HAP-1 (cell line): ENCODE data around the gene EPS8L1.

Experiments
- DNase-seq, 2 experiments: peaks; one replicate each; pipeline ENCODE4 v3.0.0-alpha.2; 2016 to 2020; ENCODE audit warnings: low spot score in 2 of 2
- H3K27me3 ChIP-seq: fragments of 250-450 bp; sonication (Bioruptor Pico); 2 replicates; pipeline ENCODE4 v1.5.1; 2020; ENCODE audit warnings: low read depth, mild to moderate bottlenecking, moderate library complexity
- H3K36me3 ChIP-seq: fragments of 250-450 bp; sonication (Bioruptor Pico); replicated peaks from 2 replicates; pipeline ENCODE4 v1.5.1; 2020; ENCODE audit warnings: mild to moderate bottlenecking
- H3K4me1 ChIP-seq: fragments of 250-450 bp; sonication (Bioruptor Pico); 2 replicates; pipeline ENCODE4 v1.5.1; 2020; ENCODE audit warnings: mild to moderate bottlenecking
- H3K4me3 ChIP-seq: fragments of 250-450 bp; sonication (Bioruptor Pico); 2 replicates; pipeline ENCODE4 v1.5.1; 2020; ENCODE audit warnings: mild to moderate bottlenecking, moderate library complexity
- H3K9me3 ChIP-seq: fragments of 250-450 bp; sonication (Bioruptor Pico); 2 replicates; pipeline ENCODE4 v1.5.1; 2020; ENCODE audit warnings: mild to moderate bottlenecking, moderate library complexity
- in situ Hi-C: fragments of 300-500 bp; cut with MboI; formaldehyde crosslinking; loops from 3 replicates; pipeline ENCODE4 v1.14.3; 2020; ENCODE audit warnings: low sequenced_read_pairs, inconsistent platforms, mixed read lengths

EPS8L1 gene

GRCh38 chr19:55114566-55115145 lies 39.0 kb downstream of the EPS8L1 start:
- no peaks in the 10 kb centered on the region for H3K36me3 ChIP-seq
- H3K27me3 ChIP-seq, result no peaks in the 10 kb centered on the region
- no peaks in the 10 kb centered on the region for H3K9me3 ChIP-seq
- no peak overlapping the region for H3K4me3 ChIP-seq
- DNase-seq, result no peak
- in situ Hi-C loops, result no loop called here
- peaks cover 6% of the 10 kb centered on the region for H3K4me1 ChIP-seq

- peak overlapping the region; percentile 69 for H3K4me3 ChIP-seq
- DNase-seq, result no peak
- H3K27me3 ChIP-seq, result no peaks in the 10 kb centered on the region
- H3K4me1 ChIP-seq, result peaks cover 6% of the 10 kb centered on the region
- no peaks in the 10 kb centered on the region for H3K36me3 ChIP-seq
- in situ Hi-C loops, result no loop called here
- H3K9me3 ChIP-seq, result no peaks in the 10 kb centered on the region
These were observed 39.9 kb downstream of the EPS8L1 start for GRCh38 chr19:55115446-55116065.

- Histone ChIP-seq H3K4me1 (peaks cover 6% of the 10 kb centered on the region), H3K36me3 (no peaks in the 10 kb centered on the region), H3K27me3 (no peaks in the 10 kb centered on the region), H3K9me3 (no peaks in the 10 kb centered on the region), H3K4me3 (peak overlapping the region; percentile 69)
- DNase-seq, result peak; percentile 48 to 69
- in situ Hi-C loops, result no loop called here
These were observed 40.7 kb downstream of the EPS8L1 start for GRCh38 chr19:55116232-55116858.

- no peaks in the 10 kb centered on the region for H3K36me3 ChIP-seq
- H3K27me3 ChIP-seq, result no peaks in the 10 kb centered on the region
- peaks cover 6% of the 10 kb centered on the region for H3K4me1 ChIP-seq
- peak in 1 of 2 experiments; percentile 29 for DNase-seq
- peak within 1 kb of the TSS; percentile 69 for H3K4me3 ChIP-seq
- in situ Hi-C loops, result no loop called here
- H3K9me3 ChIP-seq, result no peaks in the 10 kb centered on the region
These were observed 41.4 kb downstream of the EPS8L1 start, which contains the start of gene PPP1R12C for GRCh38 chr19:55116859-55117662. Gene PPP1R12C (minus strand): TSS chr19:55117637. CDS start chr19:55117543, 94 bp downstream.

- H3K4me1 ChIP-seq, result peaks cover 6% of the 10 kb centered on the region
- H3K36me3 ChIP-seq, result no peaks in the 10 kb centered on the region
- in situ Hi-C loops, result no loop called here
- no peaks in the 10 kb centered on the region for H3K9me3 ChIP-seq
- H3K27me3 ChIP-seq, result no peaks in the 10 kb centered on the region
- DNase-seq, result peak; percentile 95 to 98
- peak overlapping the region; percentile 43 for H3K4me3 ChIP-seq
These were observed 42.2 kb downstream of the EPS8L1 start for GRCh38 chr19:55117663-55118391.

- peaks cover 2% of the 10 kb centered on the region; the same call in 1 of the 2 replicates for H3K27me3 ChIP-seq
- no peaks in the 10 kb centered on the region for H3K36me3 ChIP-seq
- in situ Hi-C loops, result no loop called here
- H3K4me1 ChIP-seq, result peaks cover 6% of the 10 kb centered on the region
- no peak for DNase-seq
- no peaks in the 10 kb centered on the region for H3K9me3 ChIP-seq
- H3K4me3 ChIP-seq, result peak overlapping the region; percentile 43
These were observed 42.8 kb downstream of the EPS8L1 start for GRCh38 chr19:55118401-55118991.

- Histone ChIP-seq H3K27me3 (peaks cover 7% of the 10 kb centered on the region; the same call in 1 of the 2 replicates), H3K4me3 (no peak overlapping the region), H3K4me1 (peaks cover 6% of the 10 kb centered on the region), H3K9me3 (no peaks in the 10 kb centered on the region), H3K36me3 (no peaks in the 10 kb centered on the region)
- no peak for DNase-seq
- in situ Hi-C loops, result no loop called here
These were observed 43.4 kb downstream of the EPS8L1 start for GRCh38 chr19:55119053-55119452.

GRCh38 chr19:55131421-55131820 lies 55.8 kb downstream of the EPS8L1 start:
- Histone ChIP-seq H3K36me3 (no peaks in the 10 kb centered on the region), H3K4me1 (no peaks in the 10 kb centered on the region), H3K4me3 (no peak overlapping the region), H3K27me3 (no peaks in the 10 kb centered on the region), H3K9me3 (no peaks in the 10 kb centered on the region)
- no peak for DNase-seq
- in situ Hi-C loops, result no loop called here

- no peaks in the 10 kb centered on the region for H3K27me3 ChIP-seq
- H3K4me1 ChIP-seq, result no peaks in the 10 kb centered on the region
- H3K36me3 ChIP-seq, result no peaks in the 10 kb centered on the region
- H3K9me3 ChIP-seq, result no peaks in the 10 kb centered on the region
- in situ Hi-C loops, result no loop called here
- no peak overlapping the region for H3K4me3 ChIP-seq
- DNase-seq, result no peak
These were observed 56.9 kb downstream of the EPS8L1 start for GRCh38 chr19:55132453-55133129.

- in situ Hi-C loops, result no loop called here
- no peaks in the 10 kb centered on the region for H3K9me3 ChIP-seq
- no peak for DNase-seq
- no peaks in the 10 kb centered on the region for H3K4me1 ChIP-seq
- H3K36me3 ChIP-seq, result no peaks in the 10 kb centered on the region
- H3K4me3 ChIP-seq, result no peak overlapping the region
- no peaks in the 10 kb centered on the region for H3K27me3 ChIP-seq
These were observed 58.2 kb downstream of the EPS8L1 start for GRCh38 chr19:55133639-55134444.

- Histone ChIP-seq H3K36me3 (no peaks in the 10 kb centered on the region), H3K4me1 (no peaks in the 10 kb centered on the region), H3K9me3 (no peaks in the 10 kb centered on the region), H3K27me3 (no peaks in the 10 kb centered on the region), H3K4me3 (no peak overlapping the region)
- no peak for DNase-seq
- in situ Hi-C loops, result no loop called here
These were observed 59.1 kb downstream of the EPS8L1 start for GRCh38 chr19:55134736-55135135.
